HCT116 (cell line): ENCODE data around the gene ATF5.

Experiments used
- CTCF ChIP-seq, 3 experiments: fragments of 200-600 bp in 1 of 3; sonication (generic) in 1 of 3; IDR thresholded peaks in 2 of 3; conservative IDR thresholded peaks in 1 of 3; 2 replicates each; pipeline ENCODE4 v1.5.1; 2012 to 2017; ENCODE audit warnings: low read depth in 2 of 3, low read length in 2 of 3, antibody characterized with exemption in 1 of 3, borderline replicate concordance in 1 of 3, control low read depth in 1 of 3, mild to moderate bottlenecking in 1 of 3, mixed read lengths in 1 of 3, mixed run types in 1 of 3, moderate library complexity in 1 of 3; ENCODE audit not compliant: insufficient read depth in 1 of 3
- EGR1 ChIP-seq: IDR thresholded peaks from 2 replicates; pipeline ENCODE4 v1.6.1; 2012; ENCODE audit warnings: low read depth
- EZH2 ChIP-seq: fragments of 200-600 bp; sonication (generic); IDR thresholded peaks from 2 replicates; pipeline ENCODE4 v1.6.1; 2017; ENCODE audit warnings: antibody characterized with exemption, mixed run types
- EZH2phosphoT487 ChIP-seq: fragments of 200-600 bp; IDR thresholded peaks from 2 replicates; pipeline ENCODE4 v1.6.1; 2018; ENCODE audit warnings: antibody characterized with exemption, borderline replicate concordance
- POLR2A ChIP-seq: IDR thresholded peaks from 2 replicates; pipeline ENCODE4 v1.7.0; 2011; ENCODE audit warnings: borderline replicate concordance; ENCODE audit not compliant: insufficient read depth, insufficient read length; ENCODE audit errors: extremely low read depth
- POLR2AphosphoS5 ChIP-seq: IDR thresholded peaks from 2 replicates; pipeline ENCODE4 v1.6.1; 2011; ENCODE audit warnings: mild to moderate bottlenecking, low read depth, low read length, moderate library complexity
- SIN3A ChIP-seq: IDR thresholded peaks from 2 replicates; pipeline ENCODE4 v1.6.1; 2012; ENCODE audit warnings: low read depth
- YY1 ChIP-seq: IDR thresholded peaks from 2 replicates; pipeline ENCODE4 v1.6.1; 2011; ENCODE audit warnings: low read length, low read depth, moderate library complexity, mild to moderate bottlenecking; ENCODE audit not compliant: insufficient replicate concordance; ENCODE audit errors: extremely low read depth
- ZFX ChIP-seq: fragments of 450-650 bp; IDR thresholded peaks from 2 replicates; pipeline ENCODE4 v1.6.1; 2017
- ZNF274 ChIP-seq: fragments of 200-500 bp; sonication (Bioruptor generic); IDR thresholded peaks from 2 replicates; pipeline ENCODE4 v1.6.1; 2014; ENCODE audit warnings: mild to moderate bottlenecking, low read depth, low read length, inconsistent platforms

- TF ChIP-seq CTCF (IDR thresholded peaks at IDR 0.05 in 2 of 3, conservative IDR thresholded peaks at IDR 0.05 in 1 of 3; ENCODE audit: borderline replicate concordance in 1 of 3, insufficient read depth in 1 of 3, low read depth in 2 of 3, low read length in 2 of 3) (no peak), POLR2A (no peak), EGR1 (no peak), ZNF274 (no peak), ZFX (no peak), EZH2phosphoT487 (no peak), POLR2AphosphoS5 (no peak), EZH2 (no peak), SIN3A (no peak), YY1 (no peak)
These were observed 15.3 kb upstream of the ATF5 start for GRCh38 chr19:49913720-49914119.
